ENCODE data around the gene RBMS3. TPM values are rescaled to one million over a fixed set of nuclear protein-coding genes. Genes with fewer than 3 reads are reported as not detected.

The RBMS3 gene
- total RNA-seq, 1 donor from 2014 or later, result 33.0 TPM

DNA sequence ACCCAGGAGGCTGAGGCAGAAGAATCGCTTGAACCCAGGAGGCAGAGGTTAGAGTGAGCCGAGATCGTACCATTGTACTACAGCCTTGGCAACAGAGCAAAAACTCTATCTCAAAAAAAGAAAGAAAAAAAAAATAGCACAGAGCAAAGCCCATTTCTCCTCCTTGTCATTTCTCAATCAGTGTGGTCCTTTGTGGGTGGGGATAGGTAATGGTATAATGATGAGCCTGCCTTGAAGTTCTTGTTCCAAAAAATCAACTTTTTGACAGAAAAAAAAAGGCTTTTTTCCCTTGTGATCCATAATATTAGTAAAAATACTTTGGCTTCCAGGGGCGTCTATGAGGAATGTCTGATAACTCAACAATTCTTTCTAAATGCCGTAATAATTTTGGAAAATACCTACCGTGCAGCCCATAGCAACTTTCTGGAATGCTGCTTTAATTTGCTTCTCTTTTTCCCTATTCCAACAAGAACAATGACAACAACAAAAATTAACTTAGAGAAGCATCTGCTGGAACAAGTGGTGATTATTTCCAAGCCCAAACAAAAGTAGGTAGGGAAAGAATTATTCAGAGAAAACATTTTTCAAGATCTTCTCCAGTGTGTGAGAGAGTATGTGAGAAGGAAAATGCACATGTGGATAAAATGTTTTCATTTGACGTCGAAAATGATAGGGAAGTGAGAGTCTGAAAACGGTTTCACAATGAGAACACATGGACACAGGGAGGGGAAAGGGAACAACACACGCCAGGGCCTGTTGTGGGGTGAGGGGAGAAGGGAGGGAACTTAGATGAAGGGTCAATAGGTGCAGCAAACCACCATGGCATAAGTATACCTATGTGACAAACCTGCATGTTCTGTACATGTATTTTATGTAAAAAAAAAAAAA lies 337.8 kb downstream of the RBMS3 start:
- H3K4me1 ChIP-seq (ENCODE audit: insufficient read depth, low read length), result no peaks in the 10 kb centered on the region
- no peaks in the 10 kb centered on the region for H3K9me3 ChIP-seq (ENCODE audit: insufficient read depth, low read depth, low read length)
- H3K36me3 ChIP-seq (ENCODE audit: insufficient read depth, low read length), result no peaks in the 10 kb centered on the region
- no peak for DNase-seq (ENCODE audit: low read depth)
- no peak for FAIRE-seq
- no peaks in the 10 kb centered on the region for H3K79me2 ChIP-seq (ENCODE audit: insufficient read depth, low read length)
- H3K4me2 ChIP-seq (ENCODE audit: low read length), result no peak overlapping the region
- no peaks in the 10 kb centered on the region for H3K27me3 Mint-ChIP-seq (ENCODE audit: low read depth, unreplicated experiment)
- H3K9me3 Mint-ChIP-seq (ENCODE audit: unreplicated experiment), result no peaks in the 10 kb centered on the region
- no peak overlapping the region for H2AFZ ChIP-seq (ENCODE audit: low read depth, low read length)
- H3K27ac Mint-ChIP-seq (ENCODE audit: unreplicated experiment), result no peak overlapping the region
- H3K4me3 ChIP-seq (ENCODE audit: insufficient read depth, low read depth, low read length), result no peak overlapping the region
- TF ChIP-seq, protein P1, sequence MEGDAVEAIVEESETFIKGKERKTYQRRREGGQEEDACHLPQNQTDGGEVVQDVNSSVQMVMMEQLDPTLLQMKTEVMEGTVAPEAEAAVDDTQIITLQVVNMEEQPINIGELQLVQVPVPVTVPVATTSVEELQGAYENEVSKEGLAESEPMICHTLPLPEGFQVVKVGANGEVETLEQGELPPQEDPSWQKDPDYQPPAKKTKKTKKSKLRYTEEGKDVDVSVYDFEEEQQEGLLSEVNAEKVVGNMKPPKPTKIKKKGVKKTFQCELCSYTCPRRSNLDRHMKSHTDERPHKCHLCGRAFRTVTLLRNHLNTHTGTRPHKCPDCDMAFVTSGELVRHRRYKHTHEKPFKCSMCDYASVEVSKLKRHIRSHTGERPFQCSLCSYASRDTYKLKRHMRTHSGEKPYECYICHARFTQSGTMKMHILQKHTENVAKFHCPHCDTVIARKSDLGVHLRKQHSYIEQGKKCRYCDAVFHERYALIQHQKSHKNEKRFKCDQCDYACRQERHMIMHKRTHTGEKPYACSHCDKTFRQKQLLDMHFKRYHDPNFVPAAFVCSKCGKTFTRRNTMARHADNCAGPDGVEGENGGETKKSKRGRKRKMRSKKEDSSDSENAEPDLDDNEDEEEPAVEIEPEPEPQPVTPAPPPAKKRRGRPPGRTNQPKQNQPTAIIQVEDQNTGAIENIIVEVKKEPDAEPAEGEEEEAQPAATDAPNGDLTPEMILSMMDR (IDR thresholded peaks at IDR 0.05; ENCODE audit: insufficient read depth, low read depth, low read length), result no peak
- H3K4me3 Mint-ChIP-seq (ENCODE audit: unreplicated experiment), result no peak overlapping the region
- no peak overlapping the region for H3K9ac ChIP-seq (ENCODE audit: low read length)
- no peak overlapping the region for H3K27ac ChIP-seq (ENCODE audit: low read depth, low read length)
- H3K4me1 Mint-ChIP-seq (ENCODE audit: low read depth, unreplicated experiment), result no peaks in the 10 kb centered on the region
- no peaks in the 10 kb centered on the region for H3K27me3 ChIP-seq (ENCODE audit: insufficient read depth, low read length)
- peaks cover 2% of the 10 kb centered on the region for H3K36me3 Mint-ChIP-seq (ENCODE audit: low read depth, unreplicated experiment)
- peaks cover 11% of the 10 kb centered on the region for H4K20me1 ChIP-seq (ENCODE audit: insufficient read depth, low read length)

- no peak for DNase-seq (ENCODE audit: low read depth)
- Histone ChIP-seq H3K4me2 (ENCODE audit: low read length) (no peak overlapping the region), H3K9ac (ENCODE audit: low read length) (no peak overlapping the region), H2AFZ (ENCODE audit: low read depth, low read length) (no peak overlapping the region), H3K9me3 (ENCODE audit: insufficient read depth, low read depth, low read length) (no peaks in the 10 kb centered on the region), H3K79me2 (ENCODE audit: insufficient read depth, low read length) (no peaks in the 10 kb centered on the region), H3K27me3 (ENCODE audit: insufficient read depth, low read length) (no peaks in the 10 kb centered on the region), H3K4me3 (ENCODE audit: insufficient read depth, low read depth, low read length) (no peak overlapping the region), H3K36me3 (ENCODE audit: insufficient read depth, low read length) (no peaks in the 10 kb centered on the region), H3K4me1 (ENCODE audit: insufficient read depth, low read length) (no peaks in the 10 kb centered on the region), H4K20me1 (ENCODE audit: insufficient read depth, low read length) (peaks cover 11% of the 10 kb centered on the region), H3K27ac (ENCODE audit: low read depth, low read length) (no peak overlapping the region)
- FAIRE-seq, result no peak
- H3K4me1 Mint-ChIP-seq (ENCODE audit: low read depth, unreplicated experiment), result no peaks in the 10 kb centered on the region
- no peak overlapping the region for H3K4me3 Mint-ChIP-seq (ENCODE audit: unreplicated experiment)
- H3K27ac Mint-ChIP-seq (ENCODE audit: unreplicated experiment), result no peak overlapping the region
- peaks cover under 1% of the 10 kb centered on the region for H3K9me3 Mint-ChIP-seq (ENCODE audit: unreplicated experiment)
- peaks cover 2% of the 10 kb centered on the region for H3K36me3 Mint-ChIP-seq (ENCODE audit: low read depth, unreplicated experiment)
- no peaks in the 10 kb centered on the region for H3K27me3 Mint-ChIP-seq (ENCODE audit: low read depth, unreplicated experiment)
- TF ChIP-seq EZH2 (IDR thresholded peaks at IDR 0.05; ENCODE audit: insufficient read depth, low read length), result no peak
- TF ChIP-seq, protein P1 (IDR thresholded peaks at IDR 0.05; ENCODE audit: insufficient read depth, low read depth, low read length), result no peak
These were observed 338.8 kb downstream of the RBMS3 start for GRCh38 chr3:29619676-29620075.
